HUES6 (cell line): ENCODE results near the gene RAB6B.

Experiments used
- H3K27ac ChIP-seq: 2 replicates; pipeline ENCODE4 v1.7.0; 2013; ENCODE audit warnings: low read depth, mild to moderate bottlenecking, low read length, inconsistent platforms
- H3K27me3 ChIP-seq: 2 replicates; pipeline ENCODE4 v1.6.1; 2013; ENCODE audit warnings: low read length; ENCODE audit not compliant: control insufficient read depth, insufficient read depth
- H3K36me3 ChIP-seq: 2 replicates; pipeline ENCODE4 v1.6.1; 2013; ENCODE audit warnings: low read length; ENCODE audit not compliant: control insufficient read depth, insufficient read depth
- H3K4me1 ChIP-seq: 2 replicates; pipeline ENCODE4 v1.6.1; 2013; ENCODE audit warnings: low read length; ENCODE audit not compliant: control insufficient read depth, insufficient read depth
- H3K4me3 ChIP-seq: 2 replicates; pipeline ENCODE4 v1.5.1; 2013; ENCODE audit warnings: low read depth, low read length
- H3K9ac ChIP-seq: one replicate; pipeline ENCODE4 v1.6.1; 2013; ENCODE audit warnings: mild to moderate bottlenecking, low read length
- H3K9me3 ChIP-seq: 2 replicates; pipeline ENCODE4 v1.6.1; 2013; ENCODE audit warnings: low read depth, low read length; ENCODE audit not compliant: control insufficient read depth, insufficient read depth

Gene RAB6B

GRCh38 chr3:133862161-133862560, 33.5 kb downstream of the RAB6B start:
- Histone ChIP-seq H3K36me3 (no peaks in the 10 kb centered on the region), H3K9me3 (no peaks in the 10 kb centered on the region), H3K27ac (no peak overlapping the region), H3K4me3 (no peak overlapping the region), H3K4me1 (peaks cover 7% of the 10 kb centered on the region), H3K27me3 (no peaks in the 10 kb centered on the region), H3K9ac (no peak overlapping the region)

GRCh38 chr3:133860519-133860918, 35.2 kb downstream of the RAB6B start:
- no peak overlapping the region for H3K9ac ChIP-seq
- H3K9me3 ChIP-seq, result no peaks in the 10 kb centered on the region
- H3K4me3 ChIP-seq, result no peak overlapping the region
- no peak overlapping the region for H3K27ac ChIP-seq
- H3K27me3 ChIP-seq, result no peaks in the 10 kb centered on the region
- H3K36me3 ChIP-seq, result no peaks in the 10 kb centered on the region
- H3K4me1 ChIP-seq, result peaks cover 10% of the 10 kb centered on the region

GRCh38 chr3:133859381-133860234, 36.1 kb downstream of the RAB6B start:
- H3K9me3 ChIP-seq, result no peaks in the 10 kb centered on the region
- H3K4me1 ChIP-seq, result peaks cover 18% of the 10 kb centered on the region
- no peaks in the 10 kb centered on the region for H3K36me3 ChIP-seq
- no peak overlapping the region for H3K4me3 ChIP-seq
- no peaks in the 10 kb centered on the region for H3K27me3 ChIP-seq
- H3K27ac ChIP-seq, result no peak overlapping the region
- H3K9ac ChIP-seq, result no peak overlapping the region

GRCh38 chr3:133857767-133858166, 37.9 kb downstream of the RAB6B start:
- H3K9ac ChIP-seq, result no peak overlapping the region
- H3K27me3 ChIP-seq, result no peaks in the 10 kb centered on the region
- H3K4me3 ChIP-seq, result no peak overlapping the region
- no peaks in the 10 kb centered on the region for H3K9me3 ChIP-seq
- no peak overlapping the region for H3K27ac ChIP-seq
- peaks cover 24% of the 10 kb centered on the region for H3K4me1 ChIP-seq
- no peaks in the 10 kb centered on the region for H3K36me3 ChIP-seq

- H3K9ac ChIP-seq, result no peak overlapping the region
- H3K36me3 ChIP-seq, result no peaks in the 10 kb centered on the region
- H3K27me3 ChIP-seq, result no peaks in the 10 kb centered on the region
- H3K27ac ChIP-seq, result no peak overlapping the region
- no peak overlapping the region for H3K4me3 ChIP-seq
- H3K4me1 ChIP-seq, result peaks cover 28% of the 10 kb centered on the region
- no peaks in the 10 kb centered on the region for H3K9me3 ChIP-seq
These were observed 39.4 kb downstream of the RAB6B start for GRCh38 chr3:133856316-133856715.

GRCh38 chr3:133855772-133856171, 39.9 kb downstream of the RAB6B start:
- Histone ChIP-seq H3K4me3 (no peak overlapping the region), H3K36me3 (no peaks in the 10 kb centered on the region), H3K27ac (no peak overlapping the region), H3K9me3 (no peaks in the 10 kb centered on the region), H3K9ac (no peak overlapping the region), H3K27me3 (no peaks in the 10 kb centered on the region), H3K4me1 (peaks cover 27% of the 10 kb centered on the region)

GRCh38 chr3:133855002-133855370, 40.7 kb downstream of the RAB6B start:
- Histone ChIP-seq H3K9ac (no peak overlapping the region), H3K27ac (no peak overlapping the region)

GRCh38 chr3:133854264-133855001, 41.2 kb downstream of the RAB6B start:
- H3K36me3 ChIP-seq, result no peaks in the 10 kb centered on the region
- H3K4me1 ChIP-seq, result peaks cover 22% of the 10 kb centered on the region
- no peak overlapping the region for H3K9ac ChIP-seq
- no peaks in the 10 kb centered on the region for H3K9me3 ChIP-seq
- no peaks in the 10 kb centered on the region for H3K27me3 ChIP-seq
- no peak overlapping the region for H3K4me3 ChIP-seq
- no peak overlapping the region for H3K27ac ChIP-seq

More at GRCh38 chr3:133855002-133855370, 40.7 kb downstream of the RAB6B start:
- Histone ChIP-seq H3K4me1 (peaks cover 22% of the 10 kb centered on the region), H3K4me3 (no peak overlapping the region), H3K36me3 (no peaks in the 10 kb centered on the region), H3K9me3 (no peaks in the 10 kb centered on the region), H3K27me3 (no peaks in the 10 kb centered on the region)

- Histone ChIP-seq H3K9me3 (no peaks in the 10 kb centered on the region), H3K27me3 (no peaks in the 10 kb centered on the region), H3K4me1 (peaks cover 22% of the 10 kb centered on the region), H3K27ac (no peak overlapping the region), H3K4me3 (no peak overlapping the region), H3K9ac (no peak overlapping the region), H3K36me3 (no peaks in the 10 kb centered on the region)
These were observed 41.8 kb downstream of the RAB6B start for GRCh38 chr3:133853925-133854227.

- Histone ChIP-seq H3K27me3 (no peaks in the 10 kb centered on the region), H3K4me1 (peaks cover 22% of the 10 kb centered on the region), H3K9me3 (no peaks in the 10 kb centered on the region), H3K27ac (no peak overlapping the region), H3K9ac (no peak overlapping the region), H3K4me3 (no peak overlapping the region), H3K36me3 (no peaks in the 10 kb centered on the region)
These were observed 42.4 kb downstream of the RAB6B start for GRCh38 chr3:133853063-133853924.

GRCh38 chr3:133851931-133852330, 43.8 kb downstream of the RAB6B start:
- H3K27ac ChIP-seq, result no peak overlapping the region
- H3K36me3 ChIP-seq, result no peaks in the 10 kb centered on the region
- no peaks in the 10 kb centered on the region for H3K9me3 ChIP-seq
- H3K4me1 ChIP-seq, result peaks cover 22% of the 10 kb centered on the region
- H3K27me3 ChIP-seq, result no peaks in the 10 kb centered on the region
- no peak overlapping the region for H3K4me3 ChIP-seq
- H3K9ac ChIP-seq, result no peak overlapping the region
